Measurements from ENCODE around the gene TTLL11.

GRCh38 chr9:122138560-122139268 lies 45.6 kb upstream of the TTLL11 start:
- no peak for TF ChIP-seq CTCF (conservative IDR thresholded peaks at IDR 0.05; ENCODE audit: low read length)
- no peak for TF ChIP-seq EZH2phosphoT487 (IDR thresholded peaks at IDR 0.05; ENCODE audit: borderline replicate concordance)

All from Loucy (cell line).